ENCODE measurements around the gene MGAT4B. TPM values are rescaled to one million over a fixed set of nuclear protein-coding genes. Genes with fewer than 3 reads are reported as not detected.
"Not testable (repeated sequence)": the region's sequence is repeated elsewhere in the genome, so short reads cannot be mapped to it uniquely, and the experiment has no call there.

MGAT4B gene
- total RNA-seq, 1 donor from 2014 or later: 193 TPM

DNA sequence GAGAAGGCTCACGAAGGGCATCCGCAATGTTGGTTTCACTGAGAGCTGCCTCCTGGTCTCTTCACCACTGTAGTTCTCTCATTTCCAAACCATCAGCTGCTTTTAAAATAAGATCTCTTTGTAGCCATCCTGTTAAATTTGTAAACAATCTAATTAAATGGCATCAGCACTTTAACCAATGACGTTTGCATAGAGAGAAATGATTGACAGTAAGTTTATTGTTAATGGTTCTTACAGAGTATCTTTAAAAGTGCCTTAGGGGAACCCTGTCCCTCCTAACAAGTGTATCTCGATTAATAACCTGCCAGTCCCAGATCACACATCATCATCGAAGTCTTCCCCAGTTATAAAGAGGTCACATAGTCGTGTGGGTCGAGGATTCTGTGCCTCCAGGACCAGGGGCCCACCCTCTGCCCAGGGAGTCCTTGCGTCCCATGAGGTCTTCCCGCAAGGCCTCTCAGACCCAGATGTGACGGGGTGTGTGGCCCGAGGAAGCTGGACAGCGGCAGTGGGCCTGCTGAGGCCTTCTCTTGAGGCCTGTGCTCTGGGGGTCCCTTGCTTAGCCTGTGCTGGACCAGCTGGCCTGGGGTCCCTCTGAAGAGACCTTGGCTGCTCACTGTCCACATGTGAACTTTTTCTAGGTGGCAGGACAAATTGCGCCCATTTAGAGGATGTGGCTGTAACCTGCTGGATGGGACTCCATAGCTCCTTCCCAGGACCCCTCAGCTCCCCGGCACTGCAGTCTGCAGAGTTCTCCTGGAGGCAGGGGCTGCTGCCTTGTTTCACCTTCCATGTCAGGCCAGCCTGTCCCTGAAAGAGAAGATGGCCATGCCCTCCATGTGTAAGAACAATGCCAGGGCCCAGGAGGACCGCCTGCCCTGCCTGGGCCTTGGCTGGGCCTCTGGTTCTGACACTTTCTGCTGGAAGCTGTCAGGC is 30.7 kb upstream of the MGAT4B start:
- H3K36me3 ChIP-seq (ENCODE audit: insufficient read depth, low read length): peaks cover 32% of the 10 kb centered on the region
- H3K27ac ChIP-seq (ENCODE audit: low read depth, low read length): no peak overlapping the region
- no peaks in the 10 kb centered on the region for H3K27me3 ChIP-seq (ENCODE audit: insufficient read depth, low read length)
- peaks cover 41% of the 10 kb centered on the region for H3K36me3 Mint-ChIP-seq (ENCODE audit: low read depth, unreplicated experiment)
- no peak overlapping the region for H3K4me2 ChIP-seq (ENCODE audit: low read length)
- DNase-seq (ENCODE audit: low read depth): no peak
- TF ChIP-seq, protein P1, sequence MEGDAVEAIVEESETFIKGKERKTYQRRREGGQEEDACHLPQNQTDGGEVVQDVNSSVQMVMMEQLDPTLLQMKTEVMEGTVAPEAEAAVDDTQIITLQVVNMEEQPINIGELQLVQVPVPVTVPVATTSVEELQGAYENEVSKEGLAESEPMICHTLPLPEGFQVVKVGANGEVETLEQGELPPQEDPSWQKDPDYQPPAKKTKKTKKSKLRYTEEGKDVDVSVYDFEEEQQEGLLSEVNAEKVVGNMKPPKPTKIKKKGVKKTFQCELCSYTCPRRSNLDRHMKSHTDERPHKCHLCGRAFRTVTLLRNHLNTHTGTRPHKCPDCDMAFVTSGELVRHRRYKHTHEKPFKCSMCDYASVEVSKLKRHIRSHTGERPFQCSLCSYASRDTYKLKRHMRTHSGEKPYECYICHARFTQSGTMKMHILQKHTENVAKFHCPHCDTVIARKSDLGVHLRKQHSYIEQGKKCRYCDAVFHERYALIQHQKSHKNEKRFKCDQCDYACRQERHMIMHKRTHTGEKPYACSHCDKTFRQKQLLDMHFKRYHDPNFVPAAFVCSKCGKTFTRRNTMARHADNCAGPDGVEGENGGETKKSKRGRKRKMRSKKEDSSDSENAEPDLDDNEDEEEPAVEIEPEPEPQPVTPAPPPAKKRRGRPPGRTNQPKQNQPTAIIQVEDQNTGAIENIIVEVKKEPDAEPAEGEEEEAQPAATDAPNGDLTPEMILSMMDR (IDR thresholded peaks at IDR 0.05; ENCODE audit: insufficient read depth, low read depth, low read length): no peak
- no peak for TF ChIP-seq EZH2 (IDR thresholded peaks at IDR 0.05; ENCODE audit: insufficient read depth, low read length)
- no peaks in the 10 kb centered on the region for H3K4me1 ChIP-seq (ENCODE audit: insufficient read depth, low read length)
- H3K4me1 Mint-ChIP-seq (ENCODE audit: low read depth, unreplicated experiment): peaks cover 16% of the 10 kb centered on the region
- no peak for FAIRE-seq
- H2AFZ ChIP-seq (ENCODE audit: low read depth, low read length): no peak overlapping the region
- no peaks in the 10 kb centered on the region for H3K27me3 Mint-ChIP-seq (ENCODE audit: low read depth, unreplicated experiment)
- H3K9me3 Mint-ChIP-seq (ENCODE audit: unreplicated experiment): no peaks in the 10 kb centered on the region
- peaks cover 40% of the 10 kb centered on the region for H4K20me1 ChIP-seq (ENCODE audit: insufficient read depth, low read length)
- no peak overlapping the region for H3K4me3 ChIP-seq (ENCODE audit: insufficient read depth, low read depth, low read length)
- H3K27ac Mint-ChIP-seq (ENCODE audit: unreplicated experiment): no peak overlapping the region
- H3K4me3 Mint-ChIP-seq (ENCODE audit: unreplicated experiment): no peak overlapping the region
- H3K9ac ChIP-seq (ENCODE audit: low read length): no peak overlapping the region
- no peaks in the 10 kb centered on the region for H3K79me2 ChIP-seq (ENCODE audit: insufficient read depth, low read length)
- H3K9me3 ChIP-seq (ENCODE audit: insufficient read depth, low read depth, low read length): no peaks in the 10 kb centered on the region

GRCh38 chr5:179836225-179837019 is 29.8 kb upstream of the MGAT4B start:
- H3K4me2 ChIP-seq (ENCODE audit: low read length): no peak overlapping the region
- H3K27ac ChIP-seq (ENCODE audit: low read depth, low read length): no peak overlapping the region
- Mint-ChIP-seq H3K36me3 (ENCODE audit: low read depth, unreplicated experiment) (peaks cover 38% of the 10 kb centered on the region), H3K27me3 (ENCODE audit: low read depth, unreplicated experiment) (no peaks in the 10 kb centered on the region), H3K4me1 (ENCODE audit: low read depth, unreplicated experiment) (peaks cover 21% of the 10 kb centered on the region), H3K4me3 (ENCODE audit: unreplicated experiment) (no peak overlapping the region), H3K9me3 (ENCODE audit: unreplicated experiment) (no peaks in the 10 kb centered on the region), H3K27ac (ENCODE audit: unreplicated experiment) (no peak overlapping the region)
- H3K79me2 ChIP-seq (ENCODE audit: insufficient read depth, low read length): peaks cover 5% of the 10 kb centered on the region
- TF ChIP-seq EZH2 (IDR thresholded peaks at IDR 0.05; ENCODE audit: insufficient read depth, low read length): no peak
- no peaks in the 10 kb centered on the region for H3K27me3 ChIP-seq (ENCODE audit: insufficient read depth, low read length)
- DNase-seq (ENCODE audit: low read depth): peak; percentile 25
- no peak overlapping the region for H2AFZ ChIP-seq (ENCODE audit: low read depth, low read length)
- no peaks in the 10 kb centered on the region for H3K9me3 ChIP-seq (ENCODE audit: insufficient read depth, low read depth, low read length)
- no peak for FAIRE-seq
- H4K20me1 ChIP-seq (ENCODE audit: insufficient read depth, low read length): peaks cover 49% of the 10 kb centered on the region
- H3K9ac ChIP-seq (ENCODE audit: low read length): no peak overlapping the region
- no peaks in the 10 kb centered on the region for H3K4me1 ChIP-seq (ENCODE audit: insufficient read depth, low read length)
- H3K4me3 ChIP-seq (ENCODE audit: insufficient read depth, low read depth, low read length): no peak overlapping the region
- H3K36me3 ChIP-seq (ENCODE audit: insufficient read depth, low read length): peaks cover 35% of the 10 kb centered on the region

GRCh38 chr5:179834871-179835270 is 28.2 kb upstream of the MGAT4B start:
- not testable (repeated sequence) for H3K27me3 Mint-ChIP-seq (ENCODE audit: low read depth, unreplicated experiment); H3K27ac ChIP-seq (ENCODE audit: low read depth, low read length); H3K4me1 ChIP-seq (ENCODE audit: insufficient read depth, low read length); H3K9me3 Mint-ChIP-seq (ENCODE audit: unreplicated experiment); DNase-seq (ENCODE audit: low read depth); H3K79me2 ChIP-seq (ENCODE audit: insufficient read depth, low read length); H3K9ac ChIP-seq (ENCODE audit: low read length); H3K4me3 Mint-ChIP-seq (ENCODE audit: unreplicated experiment); FAIRE-seq; H3K9me3 ChIP-seq (ENCODE audit: insufficient read depth, low read depth, low read length); H3K4me3 ChIP-seq (ENCODE audit: insufficient read depth, low read depth, low read length); H3K4me2 ChIP-seq (ENCODE audit: low read length); H3K27me3 ChIP-seq (ENCODE audit: insufficient read depth, low read length); H3K27ac Mint-ChIP-seq (ENCODE audit: unreplicated experiment); H2AFZ ChIP-seq (ENCODE audit: low read depth, low read length)
- Histone ChIP-seq H3K36me3 (ENCODE audit: insufficient read depth, low read length) (peaks cover 45% of the 10 kb centered on the region), H4K20me1 (ENCODE audit: insufficient read depth, low read length) (peaks cover 62% of the 10 kb centered on the region)
- peaks cover 21% of the 10 kb centered on the region for H3K4me1 Mint-ChIP-seq (ENCODE audit: low read depth, unreplicated experiment)
- peaks cover 39% of the 10 kb centered on the region for H3K36me3 Mint-ChIP-seq (ENCODE audit: low read depth, unreplicated experiment)
